Activated B cell treated with CpG ODN at 0.5 μM for 24 hours (primary cell): ENCODE measurements around the gene TMED3. TPM values are rescaled to one million over a fixed set of nuclear protein-coding genes. Genes with fewer than 3 reads are reported as not detected.

Experiments used
- ATAC-seq: fragments of 200-7000 bp; cut with Tn5 transposase; one replicate; pipeline ENCODE4 v1.10.0; 2021; ENCODE audit warnings: low read depth, mild to moderate bottlenecking, moderate library complexity
- CTCF ChIA-PET: fragments of 350-600 bp; sonication (Branson Sonifier 250); formaldehyde crosslinking; loops from one replicate; lab custom pipeline; 2021; ENCODE audit warnings: antibody characterized with exemption; lab: Charles Lee
- POLR2A ChIA-PET: fragments of 350-600 bp; sonication (Branson Sonifier 250); formaldehyde crosslinking; loops from one replicate; lab custom pipeline; 2021; ENCODE audit warnings: antibody characterized with exemption; lab: Charles Lee
- DNase-seq: peaks from one replicate; pipeline ENCODE4 v3.0.0; 2022
- H3K27ac Mint-ChIP-seq: one replicate; pipeline ENCODE4 v1.8.0; 2020; ENCODE audit warnings: mixed read lengths
- H3K27me3 Mint-ChIP-seq: one replicate; pipeline ENCODE4 v1.8.0; 2021; ENCODE audit warnings: mixed read lengths
- H3K36me3 Mint-ChIP-seq: one replicate; pipeline ENCODE4 v1.8.0; 2021; ENCODE audit warnings: low read depth, mixed read lengths
- H3K4me1 Mint-ChIP-seq: one replicate; pipeline ENCODE4 v1.8.0; 2021; ENCODE audit warnings: mixed read lengths
- H3K4me3 Mint-ChIP-seq: one replicate; pipeline ENCODE4 v1.8.0; 2020; ENCODE audit warnings: mild to moderate bottlenecking, mixed read lengths
- H3K9me3 Mint-ChIP-seq: one replicate; pipeline ENCODE4 v1.8.0; 2020; ENCODE audit warnings: mixed read lengths
- intact Hi-C: fragments of 100-400 bp; cut with micrococcal nuclease; formaldehyde crosslinking; loops from one replicate; pipeline ENCODE4 v1.15.1; 2024
- total RNA-seq: library from RNA; stranded (reverse); gene quantifications from 2 replicates; pipeline ENCODE4 v1.2.3, GENCODE V29; 2022
- TF ChIP-seq, protein P1 (sequence below): fragments of 200-600 bp; IDR thresholded peaks from one replicate; pipeline ENCODE4 v1.8.0; 2022; ENCODE audit warnings: antibody characterized with exemption, mild to moderate bottlenecking

TMED3 gene
- total RNA-seq, 1 donor from 2014 or later, result 25.0 TPM

DNA sequence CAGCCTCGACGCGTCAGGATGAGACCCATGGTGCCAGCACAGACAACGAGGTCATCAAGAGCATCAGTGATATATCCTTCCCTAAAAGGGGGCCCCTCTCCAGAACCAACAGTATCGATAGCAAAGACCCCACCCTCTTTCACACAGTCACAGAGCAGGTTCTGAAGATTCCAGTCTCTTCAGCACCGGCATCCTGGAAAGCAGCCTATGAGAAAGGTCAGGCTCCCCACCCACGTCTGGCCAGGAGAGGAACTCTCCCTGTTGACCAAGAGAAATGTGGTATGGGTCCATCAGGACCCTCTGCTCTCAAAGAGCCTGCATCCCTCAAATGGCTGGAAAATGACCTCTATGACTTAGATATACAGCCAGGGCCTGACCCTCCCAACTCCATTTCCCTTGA is 16.8 kb upstream of the TMED3 start:
- no peak overlapping the region for H3K27ac Mint-ChIP-seq
- ATAC-seq (no peak), DNase-seq (no peak)
- intact Hi-C loops, result no loop called here
- H3K36me3 Mint-ChIP-seq, result no peaks in the 10 kb centered on the region
- H3K27me3 Mint-ChIP-seq, result peaks cover 26% of the 10 kb centered on the region
- TF ChIP-seq, protein P1, sequence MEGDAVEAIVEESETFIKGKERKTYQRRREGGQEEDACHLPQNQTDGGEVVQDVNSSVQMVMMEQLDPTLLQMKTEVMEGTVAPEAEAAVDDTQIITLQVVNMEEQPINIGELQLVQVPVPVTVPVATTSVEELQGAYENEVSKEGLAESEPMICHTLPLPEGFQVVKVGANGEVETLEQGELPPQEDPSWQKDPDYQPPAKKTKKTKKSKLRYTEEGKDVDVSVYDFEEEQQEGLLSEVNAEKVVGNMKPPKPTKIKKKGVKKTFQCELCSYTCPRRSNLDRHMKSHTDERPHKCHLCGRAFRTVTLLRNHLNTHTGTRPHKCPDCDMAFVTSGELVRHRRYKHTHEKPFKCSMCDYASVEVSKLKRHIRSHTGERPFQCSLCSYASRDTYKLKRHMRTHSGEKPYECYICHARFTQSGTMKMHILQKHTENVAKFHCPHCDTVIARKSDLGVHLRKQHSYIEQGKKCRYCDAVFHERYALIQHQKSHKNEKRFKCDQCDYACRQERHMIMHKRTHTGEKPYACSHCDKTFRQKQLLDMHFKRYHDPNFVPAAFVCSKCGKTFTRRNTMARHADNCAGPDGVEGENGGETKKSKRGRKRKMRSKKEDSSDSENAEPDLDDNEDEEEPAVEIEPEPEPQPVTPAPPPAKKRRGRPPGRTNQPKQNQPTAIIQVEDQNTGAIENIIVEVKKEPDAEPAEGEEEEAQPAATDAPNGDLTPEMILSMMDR, result no peak
- ChIA-PET CTCF (no interaction called here), POLR2A (no interaction called here)
- no peaks in the 10 kb centered on the region for H3K9me3 Mint-ChIP-seq
- H3K4me3 Mint-ChIP-seq, result no peak overlapping the region
- H3K4me1 Mint-ChIP-seq, result no peaks in the 10 kb centered on the region

DNA sequence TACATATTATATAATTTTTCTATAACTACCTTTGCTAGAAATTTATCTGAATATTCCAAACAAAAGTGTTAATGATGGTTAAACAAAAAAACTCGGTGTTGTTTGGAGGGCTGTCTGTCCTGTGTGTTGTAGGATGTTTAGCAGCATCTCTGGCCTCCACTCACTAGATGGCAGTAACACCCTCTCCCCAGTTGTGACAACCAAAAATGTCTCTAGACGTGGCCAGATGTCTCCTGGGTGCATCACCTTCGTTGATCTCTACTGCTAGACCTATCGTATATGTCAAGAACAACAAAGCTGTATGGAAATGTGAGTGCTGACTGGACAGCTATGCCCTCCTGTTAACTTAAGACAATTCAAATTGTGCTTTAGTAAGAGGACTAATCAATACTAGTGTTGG is 14.3 kb upstream of the TMED3 start:
- intact Hi-C loops, result no loop called here
- Mint-ChIP-seq H3K27me3 (peaks cover 13% of the 10 kb centered on the region), H3K4me3 (no peak overlapping the region), H3K4me1 (no peaks in the 10 kb centered on the region), H3K27ac (no peak overlapping the region), H3K36me3 (no peaks in the 10 kb centered on the region), H3K9me3 (no peaks in the 10 kb centered on the region)
- ATAC-seq (no peak), DNase-seq (no peak)
- TF ChIP-seq, protein P1, result no peak
- CTCF ChIA-PET, result no interaction called here
- POLR2A ChIA-PET, result no interaction called here

DNA sequence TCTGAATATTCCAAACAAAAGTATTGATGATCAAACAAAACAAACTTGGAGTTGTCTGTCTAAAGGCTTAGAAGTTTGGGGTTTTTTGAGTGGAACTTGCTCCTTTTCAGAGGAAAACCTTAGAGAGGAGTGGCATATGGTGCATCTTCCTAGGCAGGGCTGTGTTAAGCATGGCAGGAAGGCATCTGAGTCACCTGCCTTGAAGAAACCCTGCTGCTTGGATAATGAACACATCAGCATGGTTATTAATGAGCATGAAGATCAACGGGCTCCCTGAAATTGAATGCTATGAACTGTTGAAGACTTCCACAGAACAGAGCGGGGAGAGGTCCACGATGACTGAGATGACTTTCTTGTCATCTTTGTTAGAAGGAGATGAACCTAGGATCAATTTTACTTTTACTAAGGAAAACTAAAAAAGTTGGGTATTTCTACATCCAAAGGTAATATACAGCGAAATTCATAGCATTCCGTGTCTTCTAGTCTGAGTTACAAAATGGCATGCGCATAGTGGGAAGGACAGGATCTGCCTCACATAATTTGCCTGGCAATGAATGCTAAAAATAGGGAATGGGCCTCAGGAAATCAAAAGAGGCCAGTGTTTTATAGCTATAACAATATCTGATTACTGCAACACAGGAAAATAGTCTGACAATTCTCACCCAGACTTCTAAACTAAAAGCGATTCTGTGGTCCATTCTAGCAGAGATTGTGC is 11.6 kb upstream of the TMED3 start:
- DNase-seq (no peak), ATAC-seq (no peak)
- Mint-ChIP-seq H3K36me3 (no peaks in the 10 kb centered on the region), H3K4me3 (no peak overlapping the region), H3K27ac (no peak overlapping the region), H3K27me3 (peaks cover 16% of the 10 kb centered on the region), H3K4me1 (no peaks in the 10 kb centered on the region), H3K9me3 (no peaks in the 10 kb centered on the region)
- TF ChIP-seq, protein P1, result no peak
- intact Hi-C loops, result no loop called here
- CTCF ChIA-PET, result no interaction called here
- POLR2A ChIA-PET, result no interaction called here

DNA sequence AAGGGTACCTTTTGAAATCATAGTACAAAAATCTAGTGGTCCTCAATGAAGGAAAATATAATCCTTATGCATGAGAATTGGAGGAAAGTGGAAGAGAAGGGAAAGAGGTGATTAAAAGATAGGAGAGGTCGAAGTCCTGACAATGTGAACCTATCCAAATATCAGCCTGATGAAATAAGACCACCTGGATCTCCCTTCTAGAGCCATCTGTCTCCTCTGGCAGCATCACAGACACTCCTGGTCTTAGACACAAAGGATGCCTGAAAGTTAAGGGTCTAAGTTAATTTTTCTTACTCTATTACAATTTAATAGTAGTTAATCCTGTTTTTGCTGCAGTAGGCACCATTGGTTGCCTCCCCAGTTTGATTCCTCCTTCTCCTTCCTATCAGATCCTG is 11.1 kb upstream of the TMED3 start:
- H3K4me1 Mint-ChIP-seq, result no peaks in the 10 kb centered on the region
- H3K36me3 Mint-ChIP-seq, result no peaks in the 10 kb centered on the region
- H3K27me3 Mint-ChIP-seq, result peaks cover 17% of the 10 kb centered on the region
- DNase-seq, result no peak
- TF ChIP-seq, protein P1, result no peak
- H3K9me3 Mint-ChIP-seq, result no peaks in the 10 kb centered on the region
- ATAC-seq, result no peak
- ChIA-PET POLR2A (no interaction called here), CTCF (no interaction called here)
- no peak overlapping the region for H3K27ac Mint-ChIP-seq
- no peak overlapping the region for H3K4me3 Mint-ChIP-seq
- intact Hi-C loops, result no loop called here

DNA sequence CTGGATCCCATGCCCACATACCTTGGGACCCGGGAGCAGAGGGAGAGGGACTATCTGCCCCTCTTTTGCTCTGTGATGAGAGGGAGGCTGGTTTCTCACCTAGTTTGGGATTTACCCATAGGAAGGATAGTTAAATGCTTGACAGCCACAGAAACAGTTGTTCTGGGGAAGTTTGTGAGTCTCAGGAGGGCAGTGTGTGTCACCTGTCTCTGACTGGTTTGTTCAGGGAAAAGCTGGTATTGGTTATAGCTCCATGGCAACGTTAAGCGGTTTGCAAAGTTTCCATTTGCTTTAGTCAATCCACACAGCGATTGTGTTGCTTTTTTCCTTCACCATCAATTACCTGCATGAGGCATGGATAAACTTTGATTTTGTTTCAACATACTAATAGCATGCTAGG is 3.7 kb upstream of the TMED3 start:
- no peaks in the 10 kb centered on the region for H3K9me3 Mint-ChIP-seq
- DNase-seq (no peak), ATAC-seq (no peak)
- ChIA-PET POLR2A (no interaction called here), CTCF (no interaction called here)
- H3K4me1 Mint-ChIP-seq, result peaks cover 13% of the 10 kb centered on the region
- intact Hi-C loops, result no loop called here
- no peaks in the 10 kb centered on the region for H3K36me3 Mint-ChIP-seq
- TF ChIP-seq, protein P1, result no peak
- H3K4me3 Mint-ChIP-seq, result no peak overlapping the region
- peaks cover 13% of the 10 kb centered on the region for H3K27me3 Mint-ChIP-seq
- H3K27ac Mint-ChIP-seq, result no peak overlapping the region
